GM19397 (cell line): Measurements from ENCODE around the gene ATP5F1D.

Source experiments
- ATAC-seq: cut with Tn5 transposase; IDR thresholded peaks from one replicate; pipeline ENCODE4 v1.9.1; 2021; ENCODE audit warnings: mild to moderate bottlenecking, moderate library complexity; ENCODE audit not compliant: unreplicated experiment

ATP5F1D gene

DNA sequence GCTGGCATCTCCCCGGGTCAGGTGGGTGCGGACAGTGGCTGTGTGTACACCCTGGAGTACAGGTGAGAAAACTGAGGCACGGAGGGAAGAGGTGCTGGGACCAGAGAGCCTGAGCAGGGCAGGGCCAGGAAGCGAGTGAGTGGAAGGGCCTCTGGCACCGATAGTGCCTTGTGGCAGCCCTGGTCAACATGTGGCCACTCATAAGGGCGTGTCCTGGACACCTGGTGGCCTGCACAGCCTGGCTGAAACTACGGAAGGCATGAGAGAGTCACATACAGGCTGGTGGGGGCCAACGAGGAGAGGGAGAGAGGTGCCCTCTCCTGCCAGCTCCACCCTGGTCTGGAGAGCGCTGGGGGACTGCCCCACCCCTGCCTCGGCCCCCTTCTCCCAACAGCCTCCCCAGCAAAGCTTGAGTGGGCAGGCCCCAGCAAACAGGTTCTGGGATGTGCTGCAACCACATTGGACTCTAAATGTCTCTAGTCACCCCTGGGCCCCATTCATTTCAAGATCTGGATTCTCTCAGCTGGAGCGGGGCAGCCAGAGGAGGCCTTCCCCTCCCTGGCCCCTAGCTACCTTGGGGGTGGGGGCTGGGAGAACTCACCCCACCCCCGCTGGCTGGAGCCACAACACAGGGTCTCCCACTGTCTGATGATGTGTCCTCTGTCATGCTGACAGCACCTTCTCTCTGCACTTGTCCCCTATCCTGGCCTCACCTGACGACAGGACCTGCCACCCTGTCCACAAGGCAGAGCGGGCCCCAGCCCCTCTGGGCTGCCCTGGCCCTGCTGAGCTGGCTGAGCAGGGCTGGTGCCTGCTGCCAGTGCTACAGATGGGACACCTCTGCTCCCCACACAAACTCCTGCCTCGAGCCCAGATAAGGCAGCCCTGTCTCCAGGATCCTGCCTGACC is 9.6 kb upstream of the ATP5F1D start:
- ATAC-seq = no peak

DNA sequence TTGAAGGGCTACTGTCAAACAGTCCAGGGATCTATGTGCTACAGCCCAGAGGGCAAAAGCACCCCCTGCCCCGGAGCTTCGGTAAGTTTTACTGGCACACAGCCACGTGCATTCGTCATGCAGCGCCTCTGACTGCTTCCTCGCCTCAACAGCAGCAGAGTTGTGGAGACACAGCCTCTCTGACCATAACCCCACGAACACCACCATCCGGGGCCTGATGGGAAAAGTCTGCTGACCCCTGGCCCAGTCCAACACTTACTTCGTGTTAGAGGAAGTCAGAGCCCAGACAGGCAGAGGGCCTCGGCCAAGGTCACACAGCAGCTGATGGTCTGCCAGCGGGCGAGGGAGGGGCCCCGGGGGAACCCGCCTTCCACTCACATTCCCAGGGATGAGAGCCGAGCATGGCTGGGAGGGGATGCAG is 8.9 kb upstream of the ATP5F1D start:
- no peak for ATAC-seq

DNA sequence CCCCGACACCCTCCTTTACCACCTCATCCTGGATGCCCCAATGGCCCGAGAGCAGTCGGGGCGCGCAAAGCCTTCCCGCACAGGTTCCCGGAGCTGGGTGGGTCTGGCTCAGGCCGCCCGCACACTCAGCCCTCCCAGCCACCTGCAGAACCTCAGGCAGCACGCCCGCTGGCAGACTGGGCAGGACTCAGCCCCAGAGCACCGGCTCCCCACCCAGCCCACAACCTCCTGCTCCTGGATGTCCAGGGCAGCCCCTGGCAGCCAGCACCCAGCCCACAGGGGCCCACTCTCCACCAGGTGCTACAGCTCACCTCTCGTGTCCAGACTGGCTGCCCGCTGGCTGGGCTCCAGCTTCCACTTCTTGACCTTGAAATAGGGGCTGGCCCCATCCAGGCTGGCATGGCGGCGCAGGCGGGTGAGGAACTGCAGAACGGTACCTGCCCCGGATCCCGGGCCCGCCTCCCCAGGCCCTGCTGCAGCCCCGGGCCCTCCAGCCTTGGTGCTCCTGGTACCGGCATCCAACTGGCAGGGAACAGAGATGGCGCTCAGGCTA is 8.4 kb upstream of the ATP5F1D start:
- no peak for ATAC-seq

DNA sequence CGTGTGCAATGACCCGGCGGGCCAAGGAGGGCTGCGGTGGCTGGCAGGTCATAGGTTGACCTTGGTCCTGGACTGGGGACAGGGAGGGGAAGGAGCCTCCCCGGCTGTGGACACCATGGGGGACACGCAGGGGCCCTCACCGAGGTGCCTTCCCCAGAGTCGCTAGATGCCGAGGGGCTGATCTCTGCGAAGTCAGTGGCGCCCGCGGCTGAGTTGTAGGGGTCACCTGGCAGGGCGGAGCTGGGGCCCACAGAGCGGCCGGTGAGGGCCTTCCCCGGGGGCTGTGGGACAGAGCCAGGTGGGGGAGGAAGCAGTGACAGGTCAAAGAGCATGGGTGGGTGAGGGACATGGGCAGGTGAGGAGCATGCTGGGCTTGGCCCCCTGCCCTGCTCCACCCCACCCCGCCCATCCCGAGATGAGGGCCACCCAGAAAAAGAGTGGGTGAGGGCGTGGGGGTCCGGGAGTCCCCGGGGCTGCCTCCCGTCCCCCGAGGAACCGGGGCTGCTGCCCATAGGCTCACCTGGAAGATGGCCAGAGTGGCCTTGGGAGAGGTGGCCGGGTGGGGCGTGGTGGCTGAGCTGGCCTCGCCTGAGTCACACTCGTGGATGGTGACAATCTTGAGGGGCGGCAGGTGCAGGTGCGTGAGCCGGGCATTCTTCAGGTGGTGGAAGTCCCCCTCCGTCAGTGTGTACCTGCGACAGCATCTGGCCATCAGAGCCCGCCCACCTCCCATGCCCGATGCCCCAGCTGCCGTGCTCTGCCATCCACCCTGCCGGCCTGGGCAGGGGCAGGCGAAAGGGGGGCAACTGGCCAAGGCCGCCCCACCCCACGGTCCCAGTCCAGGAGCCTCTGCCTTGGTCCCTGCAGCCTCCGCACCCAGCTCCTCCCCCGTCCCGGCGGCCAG is 7.2 kb upstream of the ATP5F1D start:
- no peak for ATAC-seq

GRCh38 chr19:1234955-1235380 is 6.6 kb upstream of the ATP5F1D start:
- no peak for ATAC-seq

DNA sequence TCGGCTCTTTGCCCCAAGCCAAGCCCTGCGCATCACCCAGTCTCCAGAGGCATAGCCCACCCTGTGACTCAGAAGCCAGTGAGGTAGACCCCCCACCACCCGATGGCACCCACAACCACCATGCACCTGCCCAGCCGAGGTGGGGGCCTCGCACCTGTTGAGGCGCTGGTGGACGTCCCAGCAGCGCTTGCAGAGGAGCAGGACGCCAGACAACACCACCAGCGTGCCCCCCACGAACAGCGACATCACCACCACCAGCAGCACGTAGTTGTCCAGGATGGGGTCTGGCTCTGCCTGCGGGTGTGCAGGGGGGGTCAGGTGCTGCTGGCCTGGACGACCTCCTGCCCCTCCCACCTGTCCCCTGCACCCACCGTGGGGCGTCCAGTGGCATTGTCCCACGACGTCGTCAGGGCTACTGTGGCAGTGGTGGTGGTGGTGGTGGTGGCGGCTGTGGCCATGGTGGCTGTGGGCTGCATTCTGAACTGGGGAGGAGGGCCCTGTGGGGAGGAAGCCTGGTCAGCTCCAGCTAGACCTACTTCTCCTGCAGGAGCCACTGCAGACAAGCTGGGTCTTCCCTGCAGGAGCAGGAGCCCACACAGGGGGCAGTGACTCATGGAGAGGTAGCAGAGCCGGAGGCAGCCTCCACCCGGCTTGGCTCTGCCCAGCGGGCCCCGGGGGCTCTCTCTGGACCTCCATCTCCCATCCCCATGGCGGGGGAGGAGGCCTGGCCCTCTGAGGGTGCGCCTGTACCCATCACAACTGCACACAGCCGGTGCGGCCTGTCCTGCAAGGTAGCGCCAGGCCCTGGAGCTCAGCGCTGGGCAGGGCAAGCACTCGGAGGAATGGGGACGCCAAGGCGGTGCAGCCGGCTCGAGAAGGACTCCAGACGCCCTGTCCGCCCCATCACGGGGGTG is 5.7 kb upstream of the ATP5F1D start:
- no peak for ATAC-seq

DNA sequence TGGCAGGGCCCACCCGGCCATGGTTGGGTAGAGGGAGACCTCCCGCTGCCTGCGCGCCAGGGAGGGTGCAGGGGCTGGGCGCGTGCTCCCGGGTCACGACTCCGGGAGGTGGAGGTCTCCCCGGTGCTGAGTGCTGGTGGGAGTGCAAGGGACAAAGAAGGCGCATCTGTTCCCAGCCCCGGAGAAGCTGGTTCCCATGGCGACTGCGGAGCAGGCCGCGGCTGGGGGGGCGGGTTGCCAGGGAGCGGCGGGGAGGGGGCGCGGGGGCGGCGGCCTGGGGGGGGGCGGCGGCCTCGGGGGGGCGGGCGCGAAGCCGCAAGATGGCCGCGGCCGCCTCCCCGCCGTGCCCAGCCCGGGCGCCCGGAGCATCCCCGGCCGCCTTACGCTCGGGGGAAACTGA is 5.0 kb upstream of the ATP5F1D start:
- ATAC-seq = no peak

DNA sequence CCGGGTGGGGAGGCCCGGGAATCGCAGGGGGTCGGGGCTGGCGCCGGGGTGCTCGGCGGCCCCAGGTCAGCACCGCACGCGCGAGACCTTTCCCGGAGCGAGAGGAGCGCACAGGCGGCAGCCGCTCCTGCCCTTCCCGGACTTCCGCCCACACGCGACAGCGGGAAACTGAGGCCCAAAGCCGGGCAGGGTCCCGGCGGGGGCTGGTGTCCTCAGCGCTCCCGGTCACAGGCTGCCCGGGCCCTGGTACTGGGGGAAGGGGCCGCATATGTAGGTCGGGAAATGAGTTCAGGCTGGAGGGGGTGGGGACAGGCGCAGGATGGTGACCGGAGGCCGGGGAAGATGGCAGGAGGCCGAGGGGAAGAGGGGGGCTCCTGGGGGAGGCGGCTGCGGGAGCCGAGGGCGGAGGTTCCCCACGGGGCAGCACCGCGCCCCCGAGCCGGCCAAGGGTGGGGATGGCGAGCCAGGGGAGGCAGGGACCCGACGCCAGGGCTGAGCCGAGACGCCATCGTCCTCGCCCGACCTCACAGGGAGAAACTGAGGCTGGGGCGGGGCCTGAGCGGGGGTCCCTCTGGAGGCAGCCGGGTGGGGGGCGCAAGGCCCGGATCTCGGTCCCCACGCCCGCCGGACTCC is 4.4 kb upstream of the ATP5F1D start:
- no peak for ATAC-seq

DNA sequence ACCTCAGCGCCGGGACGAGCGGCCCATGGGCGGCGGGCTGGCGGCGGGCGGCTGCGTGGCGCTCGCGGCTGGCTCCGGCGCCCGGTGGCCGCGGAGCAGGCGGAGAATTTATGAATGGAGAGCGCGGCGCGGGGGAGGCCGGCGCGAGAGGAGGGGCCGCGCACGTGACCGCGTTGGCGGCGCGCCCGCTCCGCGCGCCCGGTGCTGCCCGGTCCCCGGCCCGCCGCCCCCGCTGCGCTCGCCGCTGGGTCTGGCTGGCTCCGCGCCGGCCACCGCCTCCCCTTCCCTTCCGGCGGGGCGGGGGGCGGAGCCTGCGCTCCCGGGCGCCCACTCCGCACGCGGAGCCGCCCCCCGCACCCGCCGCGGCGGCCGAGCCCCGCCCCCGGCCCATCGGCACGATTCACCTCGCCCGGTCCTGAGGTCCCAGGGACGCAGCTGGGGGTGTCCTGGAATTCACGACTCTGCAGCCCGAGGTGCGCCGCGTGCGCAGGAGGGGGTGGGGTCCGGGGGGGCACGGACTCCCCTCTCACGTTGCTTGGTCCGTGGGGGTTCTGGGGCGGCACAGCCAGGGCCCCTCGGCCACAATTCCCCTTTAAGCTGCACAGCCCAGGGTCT is 3.7 kb upstream of the ATP5F1D start, which contains the start of gene CBARP:
Gene CBARP (minus strand): TSS at position 252 of the 615 bp plus-strand sequence. CDS start 1,905 bp downstream, outside the sequence.
- ATAC-seq = no peak

- no peak for ATAC-seq
Measured at GRCh38 chr19:1238369-1239303, 2.9 kb upstream of the ATP5F1D start.

DNA sequence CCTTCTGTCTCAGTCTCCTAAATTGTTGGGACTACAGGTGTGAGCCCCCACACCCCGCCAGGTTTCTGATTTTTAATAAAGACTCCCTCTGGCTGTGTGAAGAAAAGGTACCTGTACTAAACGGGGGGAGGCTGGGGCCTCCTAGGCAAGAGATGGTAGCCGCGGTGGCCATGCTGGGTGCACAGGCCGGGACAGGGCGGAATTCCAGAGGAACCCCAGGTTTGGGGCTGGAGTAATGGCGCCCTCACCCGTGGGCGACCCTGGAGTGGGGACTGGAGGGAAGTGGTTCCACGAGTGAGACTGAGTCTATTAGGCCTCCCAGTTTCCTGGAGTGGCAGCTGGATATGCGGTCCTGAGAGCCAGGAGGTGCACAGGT is 2.1 kb upstream of the ATP5F1D start:
- no peak for ATAC-seq

- ATAC-seq = no peak
Measured at GRCh38 chr19:1239796-1240737, 1.5 kb upstream of the ATP5F1D start.

DNA sequence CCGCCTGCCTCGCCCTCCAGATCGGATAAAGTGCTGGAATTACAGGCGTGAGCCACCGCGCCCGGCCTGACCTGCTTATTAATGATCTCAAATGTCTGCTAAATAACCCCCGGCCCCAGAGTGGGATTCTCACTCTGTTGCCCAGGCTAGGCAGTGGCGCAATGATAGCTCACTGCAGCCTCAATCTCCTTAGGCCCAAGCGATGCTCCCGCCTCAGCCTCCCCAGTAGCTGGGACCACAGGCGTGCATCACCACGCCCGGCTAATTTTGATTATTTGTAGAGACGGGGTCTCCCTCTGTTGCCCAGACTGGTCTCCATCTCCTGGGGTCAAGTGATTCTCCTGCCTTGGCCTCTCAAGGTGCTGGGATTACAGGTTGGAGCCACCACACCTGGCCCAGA is 626 bp upstream of the ATP5F1D start:
- ATAC-seq = no peak

GRCh38 chr19:1243768-1244692 is 2.5 kb downstream of the ATP5F1D start:
- no peak for ATAC-seq

- ATAC-seq = no peak
Measured at GRCh38 chr19:1244693-1245451, 3.3 kb downstream of the ATP5F1D start.
